ENCODE data around the gene MYO7B.

Gene MYO7B

DNA sequence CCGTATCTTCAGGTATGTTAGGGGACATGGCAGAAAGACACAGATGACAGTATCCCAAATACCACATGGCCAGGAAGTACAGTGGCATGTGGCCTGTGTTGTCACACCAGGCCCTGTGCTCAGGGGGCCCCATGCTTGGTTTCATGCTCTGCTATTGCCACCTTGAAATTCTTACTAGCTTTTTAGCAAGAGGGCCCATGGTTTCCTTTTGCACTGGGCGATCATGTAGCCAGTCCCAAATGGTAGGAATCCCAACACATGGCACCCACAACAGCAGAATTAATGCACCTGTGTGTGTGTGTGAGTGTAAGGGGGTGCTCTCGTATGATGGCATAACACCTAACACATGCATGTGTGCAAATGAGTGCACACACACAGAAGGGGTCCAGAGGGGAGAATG, 39.2 kb downstream of the MYO7B start:
- DNase-seq (ENCODE audit: low spot score), result no peak

DNA sequence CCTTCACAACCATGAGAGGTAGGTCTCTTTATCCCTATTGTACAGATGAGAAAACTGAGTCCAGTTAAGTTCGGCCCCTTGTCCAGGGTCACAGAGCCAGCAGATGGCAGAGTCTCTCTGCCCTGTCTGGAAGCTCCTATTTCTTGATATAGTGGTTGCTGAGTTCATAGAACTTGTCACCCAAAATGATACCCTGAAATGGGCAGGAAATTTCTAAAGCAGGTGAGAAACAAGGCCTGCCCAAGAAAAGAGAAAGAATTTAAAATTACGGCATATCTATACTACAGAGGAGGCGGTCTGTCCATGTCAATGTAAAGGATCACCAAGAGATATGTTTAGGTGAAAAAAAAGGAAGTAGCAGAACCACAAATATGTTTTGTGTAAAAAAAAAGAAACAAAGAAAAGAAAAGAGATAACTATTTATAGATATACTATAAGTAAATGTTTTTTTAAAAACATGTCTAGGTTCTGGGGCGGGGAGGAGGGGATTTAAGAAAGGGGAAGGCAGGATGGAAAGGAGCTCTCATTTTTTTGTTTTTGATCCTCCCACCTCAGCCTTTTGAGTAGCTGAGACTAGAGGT, 39.8 kb downstream of the MYO7B start:
- no peak for DNase-seq (ENCODE audit: low spot score)

GRCh38 chr2:127575941-127576432, 40.5 kb downstream of the MYO7B start:
- no peak for DNase-seq (ENCODE audit: low spot score)

GRCh38 chr2:127576433-127577207, 41.1 kb downstream of the MYO7B start:
- DNase-seq (ENCODE audit: low spot score), result no peak

DNA sequence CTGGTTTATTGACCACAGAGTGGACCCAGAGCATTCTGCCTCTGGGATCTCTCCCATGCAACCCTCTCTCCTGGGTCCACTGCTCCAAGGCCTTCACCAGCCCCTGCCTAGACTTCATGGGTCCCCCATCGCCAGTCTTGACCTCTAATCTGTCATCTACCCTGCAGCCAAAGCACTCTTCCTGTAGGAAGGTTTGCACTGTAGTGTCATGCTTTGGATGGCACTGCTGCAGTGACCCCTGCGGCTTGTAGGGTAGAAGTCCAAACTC, 41.7 kb downstream of the MYO7B start:
- no peak for DNase-seq (ENCODE audit: low spot score)

- no peak for DNase-seq (ENCODE audit: low spot score)
Observed at GRCh38 chr2:127577503-127577902, 42.0 kb downstream of the MYO7B start.

DNA sequence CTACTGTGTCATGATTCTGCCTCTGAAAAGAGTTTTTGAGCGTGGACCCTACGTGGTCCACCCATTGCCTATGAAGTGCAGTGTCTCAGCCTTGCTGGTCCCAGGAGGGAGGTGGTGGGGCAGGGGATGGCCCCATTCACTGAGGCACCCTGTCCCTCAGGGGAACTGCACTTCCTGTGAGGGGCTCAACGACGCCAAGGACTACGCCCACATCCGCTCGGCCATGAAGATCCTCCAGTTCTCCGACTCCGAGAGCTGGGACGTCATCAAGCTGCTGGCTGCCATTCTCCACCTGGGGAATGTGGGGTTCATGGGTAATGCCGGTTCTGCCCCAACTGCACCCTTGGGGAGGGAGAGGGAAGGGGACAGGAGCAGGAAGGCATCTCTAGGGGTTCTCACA, 42.5 kb downstream of the MYO7B start:
- no peak for DNase-seq (ENCODE audit: low spot score)

DNA sequence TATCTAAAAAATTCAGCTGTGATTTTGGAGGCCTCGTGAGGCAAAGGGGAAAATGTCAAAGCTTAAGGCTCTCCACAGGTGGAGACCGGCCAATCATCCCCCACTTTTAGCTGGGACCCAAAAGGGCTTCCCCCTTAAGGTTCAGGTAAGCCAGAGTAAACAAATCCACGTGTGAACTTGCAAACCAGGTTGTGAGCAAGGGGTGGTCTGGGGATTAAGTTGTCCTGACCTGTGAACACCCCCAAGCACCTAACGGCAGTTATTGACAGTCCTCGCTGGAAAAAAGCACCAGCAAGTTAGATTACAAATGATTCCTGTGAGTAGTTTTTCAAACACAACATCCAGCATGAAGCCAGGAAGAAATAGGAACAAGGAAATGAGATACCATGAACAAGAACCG, 42.9 kb downstream of the MYO7B start:
- DNase-seq (ENCODE audit: low spot score), result no peak

- DNase-seq (ENCODE audit: low spot score), result no peak
Observed at GRCh38 chr2:127579231-127579630, 43.7 kb downstream of the MYO7B start.

- DNase-seq (ENCODE audit: low spot score), result no peak
Observed at GRCh38 chr2:127580167-127581049, 44.9 kb downstream of the MYO7B start.

GRCh38 chr2:127581050-127581345, 45.5 kb downstream of the MYO7B start:
- DNase-seq (ENCODE audit: low spot score), result no peak

GRCh38 chr2:127581516-127582490, 46.3 kb downstream of the MYO7B start:
- DNase-seq (ENCODE audit: low spot score), result no peak

DNA sequence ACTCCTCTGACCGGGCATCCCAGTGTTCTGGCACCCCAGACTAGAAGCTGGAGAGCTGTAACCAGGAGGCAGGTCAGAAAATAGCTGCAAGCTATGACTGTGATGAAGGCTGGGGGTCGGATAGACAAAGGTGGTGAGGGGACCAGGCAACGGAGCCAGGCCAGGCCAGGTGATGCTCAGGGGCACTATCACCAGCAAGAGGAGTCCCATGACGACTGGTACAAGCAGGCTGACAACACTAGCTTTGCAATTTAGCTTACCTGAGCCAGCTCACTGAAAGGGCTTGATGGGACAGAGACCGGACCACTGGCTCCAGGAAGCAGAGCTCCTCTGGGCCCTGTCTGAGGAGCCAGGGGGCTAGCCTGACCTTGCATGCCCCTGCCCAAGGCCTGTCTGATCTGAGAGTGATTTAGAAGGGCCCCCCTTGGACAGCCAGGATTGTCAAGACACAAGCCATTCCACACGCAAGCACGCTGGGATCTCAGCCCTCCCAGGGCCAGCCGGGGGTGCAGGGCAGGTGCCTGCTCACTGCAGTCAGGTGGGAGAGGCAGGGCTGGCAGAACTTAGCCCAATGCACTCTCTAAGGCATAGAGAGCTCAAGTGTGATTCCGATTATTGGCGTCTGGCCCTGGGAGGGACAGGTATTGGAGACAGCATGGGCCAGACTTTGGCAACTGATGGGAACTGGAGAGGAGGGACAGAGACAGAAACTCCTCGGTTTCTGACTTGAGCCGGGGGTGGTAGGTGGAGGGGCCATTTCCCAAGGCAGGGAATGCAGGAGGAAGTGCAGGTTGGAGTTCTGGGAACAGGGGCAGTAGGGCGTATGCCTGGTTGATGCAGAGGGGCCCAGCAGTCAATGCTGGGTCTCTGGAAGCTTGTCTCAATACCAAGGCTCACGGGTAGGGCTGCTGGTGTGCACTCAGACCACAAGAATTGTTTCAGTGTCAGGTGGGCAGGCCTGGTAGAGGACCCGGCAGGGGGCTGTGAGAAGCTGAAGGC, 47.7 kb downstream of the MYO7B start:
- no peak for DNase-seq (ENCODE audit: low spot score)

GRCh38 chr2:127584047-127584446, 48.6 kb downstream of the MYO7B start:
- DNase-seq (ENCODE audit: low spot score), result no peak

DNA sequence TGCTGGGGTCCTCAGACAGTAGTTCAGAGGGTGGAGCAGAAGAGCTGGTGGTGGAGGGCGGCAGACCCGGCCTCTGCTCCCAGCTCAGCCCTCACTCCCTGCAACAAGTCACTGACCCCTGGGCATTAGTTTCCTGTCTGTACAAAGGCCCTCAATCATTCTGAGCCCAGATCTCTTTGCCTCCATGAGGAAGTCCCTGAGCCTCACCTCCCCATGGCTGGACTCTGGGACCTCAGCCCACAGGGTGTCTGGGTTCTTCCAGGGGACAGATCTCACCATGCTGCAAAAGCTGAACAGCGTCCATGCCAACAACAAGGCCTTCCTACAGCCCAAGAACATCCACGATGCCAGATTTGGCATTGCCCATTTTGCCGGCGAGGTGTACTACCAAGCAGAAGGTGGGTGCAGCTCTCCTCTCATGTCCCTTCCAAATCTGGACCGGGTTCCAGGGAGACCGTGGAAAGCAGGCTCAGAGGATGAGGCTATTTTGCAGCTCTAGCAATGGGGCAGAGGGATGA, 49.1 kb downstream of the MYO7B start:
- no peak for DNase-seq (ENCODE audit: low spot score)

DNA sequence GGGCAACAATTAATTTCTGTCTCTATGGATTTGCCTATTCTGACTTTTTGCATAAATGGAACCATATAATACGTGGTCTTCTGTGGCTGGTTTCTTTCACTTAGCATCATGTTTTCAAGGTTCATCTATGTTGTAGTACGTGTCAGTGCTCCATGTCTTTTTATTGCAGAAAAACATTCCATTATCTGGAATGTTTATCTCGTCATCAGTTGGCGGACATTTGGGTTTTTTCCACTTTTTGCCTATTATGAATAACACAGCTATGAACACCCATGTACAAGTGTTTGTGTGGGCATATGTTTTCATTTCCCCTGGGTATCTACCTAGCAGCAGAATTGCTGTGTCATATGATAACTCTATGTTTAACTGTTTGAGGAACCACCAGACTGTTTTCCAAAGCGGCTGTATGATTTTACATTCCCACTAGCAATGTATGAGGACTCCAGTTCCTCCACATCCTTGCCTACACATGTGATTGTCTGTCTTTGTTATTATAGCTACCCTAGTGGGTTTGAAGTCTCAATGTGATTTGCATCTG, 49.9 kb downstream of the MYO7B start:
- DNase-seq (ENCODE audit: low spot score), result no peak

GRCh38 chr2:127586136-127586535, 50.7 kb downstream of the MYO7B start:
- no peak for DNase-seq (ENCODE audit: low spot score)

DNA sequence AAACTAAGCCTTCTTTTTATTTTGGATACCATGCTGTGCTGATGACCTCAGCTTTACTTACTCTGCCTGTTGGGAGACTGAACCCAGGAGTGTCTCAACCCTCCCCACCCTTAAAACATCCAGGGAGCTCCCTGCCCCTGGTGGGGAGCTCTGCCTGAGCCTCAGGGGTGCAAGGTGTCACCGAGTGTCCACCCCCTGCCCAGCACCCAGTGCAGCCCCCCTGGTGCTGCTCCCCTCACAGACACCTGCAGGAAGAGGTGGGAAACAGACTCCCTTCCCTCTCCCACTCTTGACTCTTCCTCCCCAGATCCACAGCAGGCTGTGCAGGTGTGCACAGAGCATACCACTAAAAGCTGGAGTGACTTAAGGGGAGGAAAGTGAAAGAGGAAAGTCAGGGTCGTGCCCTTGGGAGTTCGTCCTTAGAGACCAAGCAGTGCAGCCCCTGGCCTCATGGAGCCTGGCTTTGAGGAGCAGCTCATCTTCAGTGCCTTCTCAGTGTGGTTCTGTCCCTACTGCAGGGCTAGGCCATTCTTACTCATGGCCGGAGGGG, 51.3 kb downstream of the MYO7B start:
- no peak for DNase-seq (ENCODE audit: low spot score)

- DNase-seq (ENCODE audit: low spot score), result no peak
Observed at GRCh38 chr2:127588241-127588640, 52.8 kb downstream of the MYO7B start.

DNA sequence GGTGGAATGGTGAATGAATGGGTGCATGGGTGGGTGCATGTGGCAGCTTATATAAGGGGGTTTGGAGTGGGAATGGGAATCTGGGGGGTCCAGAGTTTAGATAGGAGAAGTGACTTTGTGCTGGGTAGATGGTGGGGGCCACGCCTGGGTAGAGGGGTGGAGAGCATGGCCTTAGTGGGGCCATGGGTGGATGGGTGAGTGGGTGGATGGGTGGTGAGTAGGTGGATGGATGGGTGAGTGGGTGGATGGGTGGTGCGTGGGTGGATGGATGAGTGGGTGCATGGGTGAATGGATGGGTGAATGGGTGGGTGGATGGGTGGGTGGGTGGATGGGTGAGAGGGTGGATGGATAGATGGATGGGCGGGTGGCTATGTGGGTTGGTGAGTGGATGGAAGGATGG, 53.9 kb downstream of the MYO7B start:
- no peak for DNase-seq (ENCODE audit: low spot score)

Measured in RKO (cell line).